Endothelial cell of umbilical vein (primary cell): Measurements from ENCODE around the gene SS18L1. TPM values are rescaled to one million over a fixed set of nuclear protein-coding genes. Genes with fewer than 3 reads are reported as not detected.

Experiments used
- BruUV-seq: library from RNA; stranded (reverse); fragments of 400-500 nt; replicated peaks from 2 replicates; lab custom pipeline; 2021; lab: Mats Ljungman, UMichigan
- CTCF ChIA-PET: fragments of 300-600, 350-600 bp; sonication (Branson Sonifier 250); formaldehyde crosslinking; loops from one replicate; lab custom pipeline; 2021; ENCODE audit warnings: antibody characterized with exemption, inconsistent platforms; lab: Charles Lee
- POLR2A ChIA-PET: fragments of 300-600, 350-600 bp; sonication (Branson Sonifier 250); formaldehyde crosslinking; loops from one replicate; lab custom pipeline; 2021; ENCODE audit warnings: antibody characterized with exemption, inconsistent platforms; lab: Charles Lee
- DNase-seq: peaks from one replicate; pipeline ENCODE4 v3.0.0-alpha.2; 2011; ENCODE audit warnings: low read depth, low spot score
- FAIRE-seq: peaks from 2 replicates; lab custom pipeline; 2011; peaks lifted over from hg19 to GRCh38; lab: Jason Lieb, UNC
- H2AFZ ChIP-seq: 2 replicates; pipeline ENCODE4 v1.6.0; 2012; ENCODE audit warnings: low read depth, low read length, control low read depth, inconsistent platforms
- H3K27ac ChIP-seq: 2 replicates; pipeline ENCODE4 v1.5.1; 2011; ENCODE audit warnings: low read depth, mild to moderate bottlenecking, control low read depth, low read length, moderate library complexity; ENCODE audit not compliant: insufficient read depth
- H3K27me3 ChIP-seq, 2 experiments: 2 replicates each; pipeline versions ENCODE4 v1.6.0 to v1.6.1; 2011; ENCODE audit warnings: low read length in 2 of 2, mixed read lengths in 1 of 2; ENCODE audit not compliant: control insufficient read depth in 2 of 2, insufficient read depth in 2 of 2
- H3K36me3 ChIP-seq, 2 experiments: 2 replicates in 1 of 2; 3 replicates in 1 of 2; pipeline ENCODE4 v1.5.1; 2011; ENCODE audit warnings: low read length in 2 of 2, mild to moderate bottlenecking in 1 of 2, moderate library complexity in 1 of 2; ENCODE audit not compliant: control insufficient read depth in 2 of 2, insufficient read depth in 2 of 2; ENCODE audit errors: extremely low read depth in 1 of 2
- H3K4me1 ChIP-seq: 3 replicates; pipeline ENCODE4 v1.5.1; 2011; ENCODE audit warnings: mild to moderate bottlenecking, low read length; ENCODE audit not compliant: control insufficient read depth, insufficient read depth; ENCODE audit errors: extremely low read depth
- H3K4me2 ChIP-seq: 2 replicates; pipeline ENCODE4 v1.6.1; 2011; ENCODE audit warnings: low read length, control low read depth, mixed read lengths; ENCODE audit not compliant: insufficient read depth
- H3K4me3 ChIP-seq, 3 experiments: fragments of 200-600 bp in 1 of 3; sonication (generic), shearing (Covaris generic) in 1 of 3; replicated peaks in 1 of 3; 2 replicates each; pipeline ENCODE4 v1.5.1; 2011 to 2016; ENCODE audit warnings: control low read depth in 3 of 3, low read length in 3 of 3, mild to moderate bottlenecking in 2 of 3, inconsistent platforms in 1 of 3, low read depth in 1 of 3, moderate library complexity in 1 of 3; ENCODE audit not compliant: insufficient read depth in 1 of 3
- H3K79me2 ChIP-seq: 2 replicates; pipeline ENCODE4 v1.6.0; 2012; ENCODE audit warnings: low read length, inconsistent platforms; ENCODE audit not compliant: control insufficient read depth, insufficient read depth
- H3K9ac ChIP-seq: replicated peaks from 2 replicates; pipeline ENCODE3; 2011; ENCODE audit warnings: low read length, control low read depth; ENCODE audit not compliant: insufficient read depth; ENCODE audit errors: extremely low read depth
- H3K9me1 ChIP-seq: replicated peaks from 3 replicates; pipeline ENCODE4 v1.6.0; 2011; ENCODE audit warnings: mild to moderate bottlenecking, low read length; ENCODE audit not compliant: control insufficient read depth, insufficient read depth; ENCODE audit errors: extremely low read depth
- H3K9me3 ChIP-seq: replicated peaks from 2 replicates; pipeline ENCODE4 v1.5.1; 2012; ENCODE audit warnings: low read length, inconsistent platforms; ENCODE audit not compliant: control insufficient read depth, insufficient read depth
- H4K20me1 ChIP-seq: replicated peaks from 2 replicates; pipeline ENCODE3; 2011; ENCODE audit warnings: mild to moderate bottlenecking, low read length; ENCODE audit not compliant: control insufficient read depth, insufficient read depth; ENCODE audit errors: extremely low read depth
- CTCF ChIP-seq, 2 donors: IDR thresholded peaks; 1 replicate in 1 of 2; 2 replicates in 1 of 2; pipeline ENCODE4 v1.5.1; 2011; ENCODE audit warnings: low read length in 2 of 2, mild to moderate bottlenecking in 2 of 2, moderate library complexity in 2 of 2, control low read depth in 1 of 2, inconsistent platforms in 1 of 2, low read depth in 1 of 2; ENCODE audit not compliant: insufficient read depth in 1 of 2; ENCODE audit errors: extremely low read depth in 1 of 2
- EZH2 ChIP-seq: IDR thresholded peaks from 2 replicates; pipeline ENCODE4 v1.6.1; 2012; ENCODE audit warnings: borderline replicate concordance, low read depth, mild to moderate bottlenecking, moderate library complexity, low read length, inconsistent platforms; ENCODE audit not compliant: severe bottlenecking
- FOS ChIP-seq: IDR thresholded peaks from 2 replicates; pipeline ENCODE4 v1.6.1; 2011; ENCODE audit warnings: mild to moderate bottlenecking, low read length, moderate library complexity, borderline replicate concordance; ENCODE audit not compliant: insufficient read depth
- GATA2 ChIP-seq: IDR thresholded peaks from 2 replicates; pipeline ENCODE4 v1.7.0; 2011; ENCODE audit warnings: low read depth, mild to moderate bottlenecking, moderate library complexity, mixed read lengths, low read length; ENCODE audit not compliant: insufficient read length, insufficient read depth
- JUN ChIP-seq: IDR thresholded peaks from 2 replicates; pipeline ENCODE4 v1.6.1; 2011; ENCODE audit warnings: borderline replicate concordance, low read depth; ENCODE audit not compliant: insufficient read length, insufficient read depth
- MAX ChIP-seq: IDR thresholded peaks from 2 replicates; pipeline ENCODE4 v1.6.1; 2011; ENCODE audit not compliant: insufficient read depth, insufficient read length
- MYC ChIP-seq: IDR thresholded peaks from one replicate; pipeline ENCODE4 v1.6.1; 2011; ENCODE audit warnings: mild to moderate bottlenecking, low read depth, low read length
- POLR2A ChIP-seq: IDR thresholded peaks from 2 replicates; pipeline ENCODE4 v1.6.1; 2012; ENCODE audit warnings: low read depth, mild to moderate bottlenecking, control low read depth, low read length
- POLR2AphosphoS5 ChIP-seq: IDR thresholded peaks from 2 replicates; pipeline ENCODE4 v1.6.1; 2012; ENCODE audit warnings: low read depth, mild to moderate bottlenecking, control low read depth, low read length, moderate library complexity; ENCODE audit not compliant: insufficient read depth
- dilution Hi-C: fragments of 300-500 bp; cut with MboI; formaldehyde crosslinking; loops from one replicate; pipeline ENCODE4 v1.15.0; 2019; ENCODE audit warnings: low sequenced_read_pairs; ENCODE audit not compliant: extremely low pct_ligation_motif_present
- intact Hi-C: fragments of 100-400 bp; cut with micrococcal nuclease; formaldehyde crosslinking; loops from one replicate; pipeline ENCODE4 v1.10.0; 2022
- polyA plus RNA-seq, 4 experiments: library from polyadenylated mRNA; depleted of rRNA in 3 of 4; stranded (reverse) in 3 of 4; unstranded in 1 of 4; fragments of >200 nt; gene quantifications; 2 replicates each; pipeline versions ENCODE4 v1.2.1 to v1.2.3, GENCODE V29; 2011 to 2012; ENCODE audit warnings: missing spikeins in 1 of 4
- total RNA-seq: library from RNA; stranded (reverse); gene quantifications from 2 replicates; pipeline ENCODE4 v1.2.3, GENCODE V29; 2021

Gene SS18L1
- total and polyA plus RNA-seq, 2 donors (not counting 3 experiments of a cell fraction or from before 2014, with no cell fraction given), result 15.4 to 21.7 TPM

- no peak overlapping the region for H3K4me3 ChIP-seq
- no TSS peak for BruUV-seq
These were observed 32.4 kb upstream of the SS18L1 start for GRCh38 chr20:62111148-62111547.

More at GRCh38 chr20:62111148-62111547, 32.4 kb upstream of the SS18L1 start:
- FAIRE-seq (no peak), DNase-seq (no peak)
- Histone ChIP-seq H3K79me2 (no peaks in the 10 kb centered on the region), H4K20me1 (no peaks in the 10 kb centered on the region), H3K4me2 (no peak overlapping the region), H2AFZ (no peak overlapping the region), H3K9ac (no peak overlapping the region), H3K36me3 (no peaks in the 10 kb centered on the region), H3K4me1 (no peaks in the 10 kb centered on the region), H3K9me3 (peaks cover 9% of the 10 kb centered on the region), H3K27me3 (no peaks in the 10 kb centered on the region), H3K9me1 (no peaks in the 10 kb centered on the region), H3K27ac (no peak overlapping the region)
- TF ChIP-seq POLR2AphosphoS5, result no peak
- TF ChIP-seq GATA2, result no peak
- TF ChIP-seq MYC, result no peak
- TF ChIP-seq FOS, result no peak
- no peak for TF ChIP-seq JUN
- TF ChIP-seq CTCF (IDR thresholded peaks at IDR 0.05; ENCODE audit: extremely low read depth in 1 of 2, insufficient read depth in 1 of 2, low read depth in 1 of 2, low read length in 2 of 2), result no peak
- no peak for TF ChIP-seq MAX
- no peak for TF ChIP-seq EZH2
- TF ChIP-seq POLR2A, result no peak
- POLR2A ChIA-PET, result no interaction called here
- CTCF ChIA-PET, result no interaction called here
- dilution Hi-C loops (no loop called here), intact Hi-C loops (no loop called here)
